Middle frontal gyrus (tissue), 1 donor: ENCODE data around the gene ZNF211.

Source experiments
- DNase-seq: peaks from one replicate; pipeline ENCODE4 v3.0.0-alpha.2; 2015; ENCODE audit warnings: low spot score; ENCODE audit errors: extremely low spot score

Gene ZNF211

DNA sequence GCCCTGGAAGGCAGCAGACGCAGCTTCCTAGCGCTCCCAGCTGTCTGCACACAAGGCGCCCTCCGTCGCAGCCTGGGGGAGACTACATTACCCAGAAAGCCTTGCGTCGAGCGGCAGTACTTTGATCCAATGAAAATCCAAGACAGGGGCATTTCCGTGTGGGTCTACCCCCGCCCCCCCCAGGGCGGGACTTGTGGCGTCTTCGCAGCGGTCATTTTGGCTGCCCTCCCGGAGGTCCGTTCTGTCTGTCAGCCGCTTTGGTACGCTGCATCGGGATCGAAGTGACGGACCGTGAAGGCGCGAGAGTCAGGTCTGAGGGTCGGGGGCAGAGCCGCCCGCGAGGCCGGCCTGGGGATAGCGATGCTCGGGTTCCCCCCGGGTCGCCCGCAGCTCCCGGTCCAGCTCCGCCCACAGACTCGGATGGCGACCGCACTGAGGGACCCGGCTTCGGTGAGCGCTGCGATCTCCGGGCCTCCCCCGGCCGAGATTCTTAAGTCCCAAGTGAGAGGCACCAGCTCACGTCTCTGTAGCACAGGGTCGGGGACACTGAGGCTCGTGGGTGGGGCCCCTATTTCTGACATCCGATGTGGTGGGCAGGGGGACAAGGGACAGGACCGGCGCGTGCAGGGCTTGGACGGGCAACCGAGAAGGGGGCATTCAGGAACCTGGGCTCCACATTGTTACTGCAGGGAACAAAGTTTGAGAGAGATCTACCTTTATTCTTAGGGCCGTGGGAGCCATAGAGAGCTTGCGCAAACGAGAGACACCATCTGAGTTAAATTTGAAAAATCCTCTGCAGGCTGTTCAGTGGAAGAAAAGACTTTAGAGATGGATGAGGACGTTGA lies at the start of gene ZNF211:
Gene ZNF211, plus strand, starts transcription at position 182 of the 845 bp plus-strand sequence. Its CDS starts 179 bp downstream, at position 361.
- DNase-seq = peak; percentile 91

DNA sequence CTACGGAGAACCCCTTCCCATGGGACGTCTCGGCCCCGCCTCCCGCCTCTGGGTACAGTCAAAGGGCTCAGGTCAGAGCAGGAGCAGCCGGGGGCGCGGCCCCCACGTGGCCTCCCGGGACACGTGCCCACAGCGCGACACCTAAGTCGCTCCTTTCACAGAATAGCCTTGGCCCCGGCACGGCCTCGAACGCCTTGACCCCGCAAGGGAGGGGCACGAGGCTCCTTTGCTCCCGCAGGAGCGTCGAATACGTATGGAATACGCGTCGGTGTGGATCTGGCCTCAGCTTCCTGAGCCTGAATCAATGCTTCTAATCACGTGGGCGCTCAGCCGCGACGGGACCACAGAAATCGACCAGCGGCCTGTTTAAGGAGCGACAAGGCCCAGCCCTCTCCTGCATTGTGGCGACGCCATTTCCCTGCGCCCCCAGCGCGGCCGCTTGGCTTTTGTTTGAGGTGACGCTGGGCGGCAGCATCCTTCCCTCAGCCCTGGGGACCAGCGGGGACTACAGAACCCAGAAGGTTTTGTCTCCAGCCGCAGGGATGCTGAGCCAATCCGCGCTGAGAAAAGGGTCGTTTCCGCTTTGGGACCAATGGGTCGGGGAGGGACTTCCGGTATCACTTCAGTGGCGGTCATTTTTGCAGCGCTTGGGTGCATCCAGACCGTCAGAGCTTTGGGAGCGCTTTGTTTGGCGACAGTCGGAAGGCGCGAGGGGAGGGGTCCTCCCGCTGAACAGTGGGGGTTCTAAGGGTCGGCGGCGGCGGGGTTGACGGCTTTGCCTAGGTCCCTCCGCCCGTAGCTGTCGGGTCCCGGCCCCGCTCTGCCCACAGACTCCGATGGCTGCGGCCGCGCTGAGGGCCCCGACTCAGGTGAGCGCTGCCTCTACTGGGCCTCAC lies 49.2 kb upstream of the ZNF211 start, which contains the start of gene ZIK1:
Gene ZIK1, plus strand, starts transcription at position 625 of the 896 bp plus-strand sequence. Its CDS starts 212 bp downstream, at position 837.
- DNase-seq = peak; percentile 95

DNA sequence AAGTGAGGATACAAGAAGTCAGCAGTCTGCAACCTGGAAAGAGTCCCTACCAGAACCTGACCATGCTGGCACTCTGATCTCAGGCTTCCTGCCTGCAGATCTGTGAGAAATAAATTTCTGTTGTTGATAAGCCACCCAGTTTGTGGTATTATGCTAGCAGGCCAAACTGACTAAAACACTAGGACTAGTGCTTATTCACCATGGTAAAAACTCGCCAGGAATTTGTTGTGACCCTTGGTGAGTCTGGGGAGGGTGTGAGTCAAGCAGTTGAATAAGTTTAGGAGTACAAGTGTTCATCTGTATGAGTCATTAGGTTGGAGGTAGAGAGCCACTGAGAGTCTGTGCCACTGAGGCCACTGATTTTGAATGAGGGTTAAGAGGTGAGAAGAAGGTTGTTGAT lies 45.4 kb upstream of the ZNF211 start:
- no peak for DNase-seq

DNA sequence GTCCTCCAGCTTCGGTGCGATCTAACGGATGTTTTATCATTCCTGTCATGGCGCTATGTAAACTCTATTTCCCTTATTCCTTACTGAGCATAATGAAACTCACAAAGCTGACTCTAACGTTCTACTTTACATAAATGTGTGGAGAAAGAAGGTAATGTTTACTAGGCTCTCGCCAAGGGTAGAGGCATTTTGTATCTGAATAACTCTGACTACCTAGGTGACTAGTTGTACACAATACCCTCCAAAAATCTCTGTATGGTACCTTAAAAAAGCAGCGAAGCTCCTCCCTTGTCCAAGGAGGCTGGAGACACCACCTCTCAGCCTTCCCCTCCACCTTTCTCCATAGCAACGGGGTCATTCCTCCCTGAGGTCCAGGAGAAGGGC lies 33.6 kb upstream of the ZNF211 start:
- no peak for DNase-seq

DNA sequence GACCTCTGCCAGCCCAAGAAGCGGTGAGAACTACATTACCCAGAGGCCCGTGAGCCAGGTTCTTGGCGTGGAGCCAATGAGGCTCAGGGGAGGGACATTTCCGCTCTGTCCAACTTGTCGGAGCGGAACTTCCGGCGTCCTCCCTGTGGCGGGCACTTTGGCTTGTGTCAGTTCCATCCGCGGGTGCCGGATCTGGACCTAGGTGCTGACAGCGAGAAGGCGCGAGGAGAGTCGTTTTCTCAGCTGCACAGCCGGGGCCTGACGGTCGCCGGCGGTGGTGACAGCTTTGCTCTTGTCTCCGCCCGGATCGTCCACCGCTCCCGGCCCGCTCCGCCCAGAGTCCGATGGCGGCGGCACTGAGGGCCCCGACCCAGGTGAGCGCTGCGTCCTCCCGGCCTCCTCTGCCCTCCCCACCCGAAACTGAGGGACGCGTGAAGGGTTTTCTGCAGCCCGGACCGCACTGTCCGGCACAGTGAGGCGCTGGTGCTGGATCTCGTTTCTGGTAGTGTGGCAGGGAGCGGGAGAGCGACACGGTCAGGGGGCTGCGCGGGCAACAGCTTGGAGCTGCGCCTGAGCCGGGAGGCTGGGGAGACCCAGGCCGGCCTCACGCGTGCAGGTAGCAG lies 33.1 kb upstream of the ZNF211 start, which contains the start of gene ZNF530:
Gene ZNF530, plus strand, starts transcription at position 125 of the 623 bp plus-strand sequence. CDS start 4,461 bp downstream, outside the sequence.
- DNase-seq = peak; percentile 86

DNA sequence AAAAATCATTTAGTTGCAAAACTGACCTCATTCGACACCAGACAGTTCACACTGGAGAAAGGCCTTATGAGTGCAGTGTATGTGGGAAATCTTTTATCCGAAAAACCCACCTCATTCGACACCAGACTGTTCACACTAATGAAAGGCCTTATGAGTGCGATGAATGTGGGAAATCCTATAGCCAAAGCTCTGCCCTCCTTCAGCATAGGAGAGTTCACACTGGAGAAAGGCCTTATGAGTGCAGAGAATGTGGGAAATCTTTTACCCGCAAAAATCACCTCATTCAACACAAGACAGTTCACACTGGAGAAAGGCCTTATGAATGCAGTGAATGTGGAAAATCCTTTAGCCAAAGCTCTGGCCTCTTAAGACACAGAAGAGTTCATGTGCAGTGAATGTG lies 26.0 kb upstream of the ZNF211 start:
- no peak for DNase-seq

DNA sequence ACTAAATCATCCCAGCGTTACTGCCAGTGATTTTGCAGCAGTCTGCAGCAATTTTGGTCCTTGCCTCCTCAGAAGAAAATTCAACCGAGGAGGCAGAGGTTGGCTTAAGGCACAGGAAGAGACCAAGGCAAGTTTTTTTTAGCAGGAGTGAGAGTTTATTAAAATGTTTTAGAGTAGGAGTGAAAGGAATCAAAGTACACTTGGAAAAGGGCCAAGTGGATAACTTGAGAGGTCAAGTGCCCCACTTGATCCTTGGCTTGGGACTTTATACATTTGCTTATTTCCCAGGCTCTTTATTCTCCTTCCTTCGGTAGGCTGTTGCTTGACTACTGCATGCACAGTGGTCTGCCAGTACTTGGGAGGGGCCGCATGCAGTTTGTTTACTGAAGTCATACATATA lies 21.9 kb upstream of the ZNF211 start:
- DNase-seq = no peak

DNA sequence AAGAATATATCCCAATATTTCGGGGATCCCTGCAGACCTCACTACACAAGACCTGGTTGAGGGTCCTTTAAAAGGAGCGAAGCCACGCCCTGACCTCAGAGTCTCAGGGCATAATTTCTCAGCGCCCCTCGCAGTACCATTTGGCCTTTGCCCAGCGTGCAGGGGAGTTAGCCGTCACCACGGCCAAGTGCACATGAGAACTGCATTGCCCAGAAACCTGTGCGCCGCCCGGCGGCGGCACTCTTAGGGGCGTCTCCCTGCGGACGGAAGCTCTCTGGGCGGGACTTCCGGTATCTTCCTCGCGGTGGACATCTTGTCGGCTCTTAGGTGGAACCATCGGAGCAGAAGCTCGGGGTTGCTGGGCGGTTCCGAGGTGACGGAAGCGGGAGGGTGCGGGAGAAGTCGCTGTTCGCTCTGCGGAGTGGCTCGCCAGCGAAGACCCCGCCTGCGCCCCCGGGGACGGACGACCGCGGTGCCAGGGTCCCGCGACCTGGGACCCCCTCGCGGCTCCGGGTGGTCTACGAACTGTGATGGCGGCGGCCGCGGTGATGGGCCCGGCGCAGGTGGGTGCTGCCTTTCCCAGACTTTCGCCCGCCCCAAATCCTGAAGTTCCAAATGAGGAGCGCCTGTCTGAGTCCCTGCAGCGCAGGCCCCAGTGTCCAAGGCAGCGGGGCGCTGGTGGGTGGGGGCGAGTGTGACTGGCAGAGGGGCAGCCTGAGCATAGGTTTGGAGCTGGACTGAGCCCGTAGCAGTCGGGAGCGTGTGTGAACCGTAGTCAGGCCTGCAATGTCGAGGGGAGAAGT lies 18.8 kb upstream of the ZNF211 start, which contains the start of gene ZNF134:
Gene ZNF134, plus strand, starts transcription at position 302 of the 803 bp plus-strand sequence. CDS start 5,227 bp downstream, outside the sequence.
- peak; percentile 87 for DNase-seq

DNA sequence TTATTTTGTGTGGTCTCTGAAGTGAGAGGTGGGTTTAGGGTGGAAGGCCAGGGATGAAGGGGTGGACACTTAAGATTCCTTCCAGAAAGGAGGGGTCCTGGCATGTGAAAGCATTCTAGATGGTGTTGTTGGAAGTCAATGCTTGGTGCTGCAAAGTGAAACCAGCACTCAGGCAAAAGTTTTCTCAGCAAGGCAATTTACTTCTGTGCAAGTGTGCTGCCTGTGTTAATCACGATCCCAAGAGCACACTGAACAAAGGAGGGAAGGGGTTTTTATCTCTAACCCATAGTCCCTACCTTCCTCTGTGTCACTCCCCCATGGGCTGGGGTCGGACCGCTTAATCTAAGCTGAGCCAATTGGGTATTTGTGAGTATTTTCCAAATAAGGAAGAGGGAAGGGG lies 17.6 kb upstream of the ZNF211 start:
- no peak for DNase-seq

DNA sequence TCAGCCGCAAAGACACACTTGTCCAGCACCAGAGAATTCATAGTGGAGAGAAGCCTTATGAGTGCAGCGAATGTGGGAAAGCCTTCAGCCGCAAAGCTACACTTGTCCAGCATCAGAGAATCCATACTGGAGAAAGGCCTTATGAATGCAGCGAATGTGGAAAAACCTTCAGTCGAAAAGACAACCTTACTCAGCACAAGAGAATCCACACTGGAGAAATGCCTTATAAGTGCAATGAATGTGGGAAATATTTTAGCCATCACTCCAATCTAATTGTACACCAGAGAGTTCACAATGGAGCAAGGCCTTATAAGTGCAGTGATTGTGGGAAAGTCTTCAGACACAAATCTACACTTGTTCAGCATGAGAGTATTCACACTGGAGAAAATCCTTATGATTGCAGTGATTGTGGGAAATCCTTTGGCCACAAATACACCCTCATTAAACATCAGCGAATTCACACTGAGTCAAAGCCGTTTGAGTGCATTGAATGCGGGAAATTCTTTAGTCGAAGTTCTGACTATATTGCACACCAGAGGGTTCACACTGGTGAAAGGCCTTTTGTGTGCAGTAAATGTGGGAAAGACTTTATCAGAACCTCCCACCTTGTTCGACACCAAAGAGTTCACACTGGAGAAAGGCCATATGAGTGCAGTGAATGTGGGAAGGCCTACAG lies 12.2 kb upstream of the ZNF211 start:
- DNase-seq = no peak

DNA sequence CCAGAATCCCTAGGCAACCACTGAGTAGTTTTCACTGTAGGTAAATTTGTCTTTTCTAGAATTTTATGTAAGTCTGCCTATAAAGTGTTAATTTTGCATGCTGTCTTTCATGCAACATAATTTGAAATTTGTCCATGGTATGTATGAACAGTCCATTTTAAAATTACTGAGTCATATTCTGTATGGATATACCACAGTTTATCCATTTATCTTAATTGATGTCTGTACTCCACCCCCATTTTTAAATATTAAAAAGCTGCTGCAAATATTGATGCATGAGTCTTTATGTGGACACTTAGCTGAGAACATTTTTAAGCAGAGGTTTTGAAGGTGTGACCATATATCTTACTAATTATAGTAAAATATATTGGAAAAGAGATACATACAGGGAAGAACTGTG lies 9.9 kb upstream of the ZNF211 start:
- no peak for DNase-seq

DNA sequence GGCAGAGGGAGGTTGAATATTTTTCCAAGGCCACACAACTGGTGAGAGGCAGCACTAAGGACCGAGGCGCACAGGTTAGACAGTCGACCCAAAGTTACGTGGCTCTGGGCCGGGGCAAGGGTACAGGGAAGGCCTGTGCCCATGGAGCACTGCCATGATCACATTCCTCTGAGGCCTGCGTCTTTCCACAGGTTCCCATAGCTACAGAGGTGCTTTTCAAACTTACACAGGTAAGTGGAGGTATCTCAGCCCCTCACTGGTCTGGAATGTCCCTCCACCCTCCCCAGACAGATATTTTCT lies 814 bp downstream of the ZNF211 start:
- DNase-seq = no peak

DNA sequence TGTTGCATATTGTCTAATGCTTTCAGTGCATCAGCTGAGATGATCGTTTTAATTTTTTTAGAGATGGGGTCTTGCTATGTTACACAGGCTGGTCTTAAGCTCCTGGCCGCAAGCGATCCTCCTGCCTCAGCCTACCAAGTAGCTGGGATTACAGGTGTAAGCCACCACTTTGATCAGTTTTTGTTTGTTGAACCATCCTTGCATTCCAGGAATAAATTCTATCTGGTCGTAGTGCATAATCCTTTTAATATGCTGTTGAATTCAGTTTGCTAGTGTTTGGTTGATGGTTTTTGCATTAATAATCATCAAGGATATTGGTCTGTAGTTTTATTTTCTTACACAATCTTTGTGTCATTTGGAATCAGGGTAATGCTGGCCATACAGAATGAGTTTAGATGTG lies 4.4 kb downstream of the ZNF211 start:
- no peak for DNase-seq

DNA sequence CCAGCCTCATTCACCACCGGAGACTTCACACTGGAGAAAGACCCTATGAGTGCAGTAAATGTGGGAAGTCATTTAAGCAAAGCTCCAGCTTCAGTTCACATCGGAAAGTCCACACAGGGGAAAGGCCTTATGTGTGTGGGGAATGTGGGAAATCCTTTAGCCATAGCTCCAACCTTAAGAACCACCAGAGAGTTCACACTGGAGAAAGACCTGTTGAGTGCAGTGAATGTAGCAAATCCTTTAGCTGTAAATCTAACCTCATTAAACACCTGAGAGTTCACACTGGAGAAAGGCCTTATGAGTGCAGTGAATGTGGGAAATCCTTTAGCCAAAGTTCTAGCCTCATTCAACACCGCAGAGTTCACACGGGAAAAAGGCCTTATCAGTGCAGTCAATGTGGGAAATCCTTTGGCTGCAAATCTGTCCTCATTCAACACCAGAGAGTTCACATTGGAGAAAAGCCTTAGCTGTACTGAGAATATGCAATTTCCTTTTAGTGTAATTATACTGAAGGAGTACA lies 8.8 kb downstream of the ZNF211 start:
- no peak for DNase-seq

DNA sequence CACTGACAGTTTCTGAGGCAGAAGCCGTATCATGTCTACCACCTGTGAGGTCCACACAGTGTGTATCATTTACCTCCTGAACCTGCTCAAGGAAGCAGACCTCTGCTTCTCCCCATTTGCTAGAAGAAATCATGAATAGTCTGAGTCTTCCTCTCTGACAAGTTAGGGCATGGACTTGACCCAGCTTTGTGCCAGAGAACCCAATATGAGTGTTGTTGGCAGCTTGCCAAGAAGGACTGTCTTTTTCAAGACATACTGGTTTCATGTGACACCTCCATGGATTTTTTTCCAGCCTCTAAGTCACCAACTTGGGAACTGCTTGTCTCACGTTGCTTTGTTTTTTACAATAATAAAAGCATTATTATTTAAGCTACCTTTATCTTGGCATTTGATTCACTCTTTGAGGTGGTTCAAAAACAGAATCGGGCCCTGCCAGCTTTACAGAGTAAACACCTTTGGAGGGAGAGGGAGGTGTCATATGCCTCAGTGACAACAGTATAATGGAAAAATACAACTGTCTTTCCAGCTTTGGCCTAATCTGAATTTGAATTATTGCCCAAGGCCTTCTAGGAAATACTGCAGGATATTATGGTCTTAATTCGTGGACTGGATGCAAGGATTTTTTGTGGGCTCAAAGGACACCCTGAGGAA lies 9.6 kb downstream of the ZNF211 start:
- no peak for DNase-seq

DNA sequence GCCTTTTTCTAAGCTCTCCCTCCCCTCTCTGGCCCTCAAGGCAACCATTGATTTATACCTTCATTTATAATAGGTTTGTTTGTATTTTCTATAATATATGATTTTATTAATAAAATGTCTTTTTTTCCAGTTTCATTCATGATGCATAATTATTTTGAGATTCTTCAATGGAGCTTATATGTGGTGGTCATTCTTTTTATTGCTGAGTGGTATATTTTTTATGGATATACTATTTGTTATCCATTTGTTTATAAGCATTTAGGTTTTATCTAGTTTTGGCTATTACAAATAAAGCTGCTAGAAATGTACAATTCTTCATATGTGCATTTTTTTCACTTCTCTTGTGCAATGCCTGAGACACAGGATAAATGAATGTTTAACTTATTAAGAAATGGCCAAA lies 10.8 kb downstream of the ZNF211 start:
- DNase-seq = no peak

DNA sequence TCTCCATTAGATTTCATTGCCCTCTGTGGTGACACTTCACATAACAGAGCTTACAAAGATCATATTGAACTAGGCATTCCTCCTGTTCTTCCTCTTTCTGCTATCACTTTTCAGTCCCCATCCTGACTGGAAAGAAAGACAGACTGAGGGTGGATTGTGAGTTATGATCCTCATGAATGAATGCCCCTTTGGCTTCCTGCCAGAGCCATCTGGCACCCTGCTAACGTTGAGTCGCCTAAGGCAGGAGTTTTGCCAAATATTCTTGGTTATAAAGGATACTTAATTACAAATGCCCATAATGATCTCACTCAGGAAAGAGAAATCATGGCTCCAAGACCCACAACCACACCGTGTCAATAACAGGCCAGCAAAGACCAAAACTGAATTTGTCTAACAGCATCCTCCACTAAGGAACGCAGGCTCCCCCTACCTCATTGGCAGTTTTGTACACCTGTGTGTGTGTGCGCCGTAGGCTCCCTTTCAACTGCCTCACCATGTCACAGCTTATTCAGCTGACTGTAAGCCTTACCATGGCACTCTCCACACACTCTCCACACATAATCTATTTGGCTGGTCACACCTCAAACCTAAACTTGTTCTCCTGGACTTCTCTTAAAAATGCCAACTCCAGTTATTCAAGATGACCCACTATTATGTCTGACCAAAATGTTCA lies 15.5 kb downstream of the ZNF211 start:
- DNase-seq = no peak

DNA sequence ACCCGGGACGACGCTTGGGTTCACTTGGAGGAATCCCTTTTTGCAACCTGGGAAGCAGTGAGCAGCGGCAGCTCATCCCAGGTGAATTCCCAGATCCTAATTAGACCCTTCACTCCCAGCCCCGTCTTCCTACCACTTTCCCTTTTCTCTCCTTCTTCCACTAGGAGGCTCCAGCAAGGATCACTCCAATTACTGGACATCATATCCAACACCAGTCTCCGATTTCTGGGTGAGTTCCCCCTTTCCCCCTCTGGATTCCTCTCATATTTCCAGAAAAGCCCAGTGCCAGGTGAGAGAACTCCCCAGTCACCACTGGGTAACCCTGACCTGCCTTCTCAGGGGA lies 18.7 kb downstream of the ZNF211 start:
- no peak for DNase-seq

DNA sequence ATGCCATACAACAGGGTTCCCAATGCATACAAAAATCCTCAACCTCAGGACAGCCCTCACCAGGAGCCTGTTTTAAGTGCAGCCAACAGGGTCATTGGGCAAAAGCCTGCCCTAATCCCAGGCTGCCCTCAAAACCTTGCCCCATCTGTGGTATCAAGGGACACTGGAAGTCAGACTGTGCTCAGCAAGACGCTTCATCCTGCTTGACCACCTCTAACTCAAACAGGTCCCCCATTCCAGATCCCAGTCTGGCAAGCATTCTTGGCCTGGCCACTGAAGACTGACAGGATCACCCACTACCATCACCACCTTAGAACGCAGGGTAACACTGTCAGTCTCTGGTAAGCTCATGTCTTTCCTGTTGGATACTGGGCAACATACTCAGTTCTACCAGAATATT lies 20.7 kb downstream of the ZNF211 start:
- DNase-seq = no peak
